HEK293 (cell line): ENCODE measurements around the gene CANT1.
A peak's percentile ranks its signal among the peaks of the same experiment; 100 is the strongest.

ENCODE experiments used
- CTCF ChIA-PET: fragments of 350-600 bp; formaldehyde crosslinking; extraction: SDS; loops from one replicate; lab custom pipeline; 2021; ENCODE audit warnings: antibody characterized with exemption; lab: Yijun Ruan, JAX
- POLR2A ChIA-PET: fragments of 300-600 bp; formaldehyde crosslinking; extraction: SDS; loops from one replicate; lab custom pipeline; 2020; ENCODE audit warnings: antibody characterized with exemption, inconsistent platforms; lab: Yijun Ruan, JAX
- H3K27ac ChIP-seq: fragments of 200-500 bp; sonication (Bioruptor generic); 2 replicates; pipeline ENCODE4 v1.5.1; 2014; ENCODE audit warnings: low read depth, low read length, control low read depth, inconsistent platforms; ENCODE audit errors: extremely low read depth
- H3K36me3 ChIP-seq, 2 experiments: fragments of 200-500 bp in 1 of 2; sonication (Bioruptor generic) in 1 of 2; 1 replicate in 1 of 2; 2 replicates in 1 of 2; pipeline ENCODE4 v1.5.1; 2014 to 2017; ENCODE audit warnings: inconsistent platforms in 2 of 2, low read length in 2 of 2; ENCODE audit not compliant: control insufficient read depth in 2 of 2, insufficient read depth in 1 of 2
- H3K4me1 ChIP-seq: fragments of 200-500 bp; sonication (Bioruptor generic); 2 replicates; pipeline ENCODE4 v1.5.1; 2014; ENCODE audit warnings: mild to moderate bottlenecking, low read length, inconsistent platforms; ENCODE audit not compliant: control insufficient read depth, insufficient read depth
- H3K4me3 ChIP-seq: 2 replicates; pipeline ENCODE4 v1.5.1; 2011; ENCODE audit warnings: low read depth, mild to moderate bottlenecking, control low read depth, low read length, moderate library complexity
- H3K9me3 ChIP-seq: fragments of 200-500 bp; sonication (Bioruptor generic); 2 replicates; pipeline ENCODE4 v1.5.1; 2014; ENCODE audit warnings: low read depth, low read length, inconsistent platforms; ENCODE audit not compliant: control insufficient read depth, insufficient read depth
- GLIS1 ChIP-seq: fragments of 450-650 bp; formaldehyde crosslinking; IDR thresholded peaks from 2 replicates; pipeline ENCODE4 v1.5.1; 2016; ENCODE audit warnings: missing biosample characterization, missing genetic modification characterization
- OVOL3 ChIP-seq: fragments of 450-650 bp; formaldehyde crosslinking; IDR thresholded peaks from 2 replicates; pipeline ENCODE4 v1.5.1; 2016; ENCODE audit warnings: missing biosample characterization, missing genetic modification characterization
- SETDB1 ChIP-seq: IDR thresholded peaks from one replicate; pipeline ENCODE4 v1.6.1; 2017; ENCODE audit warnings: mild to moderate bottlenecking, low read length, moderate library complexity, mixed read lengths; ENCODE audit not compliant: insufficient read length
- SP3 ChIP-seq: fragments of 450-650 bp; formaldehyde crosslinking; IDR thresholded peaks from 2 replicates; pipeline ENCODE4 v1.5.1; 2016; ENCODE audit warnings: missing biosample characterization, missing genetic modification characterization
- ZBTB1 ChIP-seq: fragments of 450-650 bp; formaldehyde crosslinking; IDR thresholded peaks from 2 replicates; pipeline ENCODE4 v1.5.1; 2016; ENCODE audit warnings: missing biosample characterization, missing genetic modification characterization
- ZBTB20 ChIP-seq: fragments of 450-650 bp; formaldehyde crosslinking; IDR thresholded peaks from 2 replicates; pipeline ENCODE4 v1.5.1; 2016; ENCODE audit warnings: missing biosample characterization, missing genetic modification characterization
- ZBTB8A ChIP-seq: fragments of 450-650 bp; formaldehyde crosslinking; IDR thresholded peaks from 2 replicates; pipeline ENCODE4 v1.5.1; 2016; ENCODE audit warnings: missing biosample characterization, missing genetic modification characterization
- ZFHX2 ChIP-seq: fragments of 450-650 bp; formaldehyde crosslinking; conservative IDR thresholded peaks from 2 replicates; pipeline ENCODE4 v1.5.1; 2016; ENCODE audit warnings: missing biosample characterization, missing genetic modification characterization
- ZFP69B ChIP-seq: fragments of 450-650 bp; formaldehyde crosslinking; IDR thresholded peaks from 2 replicates; pipeline ENCODE4 v1.5.1; 2016; ENCODE audit warnings: missing biosample characterization, missing genetic modification characterization
- ZNF16 ChIP-seq: fragments of 450-650 bp; formaldehyde crosslinking; IDR thresholded peaks from 2 replicates; pipeline ENCODE4 v1.5.1; 2016; ENCODE audit warnings: low read depth, missing biosample characterization, missing genetic modification characterization
- ZNF223 ChIP-seq: fragments of 450-650 bp; formaldehyde crosslinking; IDR thresholded peaks from 2 replicates; pipeline ENCODE4 v1.5.1; 2016; ENCODE audit warnings: missing biosample characterization, missing genetic modification characterization
- ZNF473 ChIP-seq: fragments of 450-650 bp; formaldehyde crosslinking; IDR thresholded peaks from 2 replicates; pipeline ENCODE4 v1.5.1; 2017; ENCODE audit warnings: missing biosample characterization, missing genetic modification characterization
- ZNF521 ChIP-seq: fragments of 450-650 bp; formaldehyde crosslinking; IDR thresholded peaks from 2 replicates; pipeline ENCODE4 v1.5.1; 2017; ENCODE audit warnings: missing biosample characterization, mild to moderate bottlenecking, missing genetic modification characterization
- ZNF529 ChIP-seq: fragments of 450-650 bp; formaldehyde crosslinking; IDR thresholded peaks from 2 replicates; pipeline ENCODE4 v1.5.1; 2017; ENCODE audit warnings: missing genetic modification characterization, missing biosample characterization; ENCODE audit not compliant: insufficient replicate concordance
- ZSCAN4 ChIP-seq: fragments of 450-650 bp; formaldehyde crosslinking; IDR thresholded peaks from 2 replicates; pipeline ENCODE4 v1.5.1; 2017; ENCODE audit warnings: missing biosample characterization, missing genetic modification characterization
- TF ChIP-seq, protein P1 (sequence below): fragments of 450-650 bp; formaldehyde crosslinking; IDR thresholded peaks from 2 replicates; pipeline ENCODE4 v1.5.1; 2016; ENCODE audit warnings: missing biosample characterization, missing genetic modification characterization
- TF ChIP-seq, protein P2 (sequence below): fragments of 450-650 bp; formaldehyde crosslinking; IDR thresholded peaks from 2 replicates; pipeline ENCODE4 v1.5.1; 2016; ENCODE audit warnings: missing biosample characterization, missing genetic modification characterization
- TF ChIP-seq, protein P3 (sequence below): fragments of 450-650 bp; formaldehyde crosslinking; IDR thresholded peaks from 2 replicates; pipeline ENCODE4 v1.5.1; 2016; ENCODE audit warnings: missing biosample characterization, missing genetic modification characterization

The CANT1 gene

GRCh38 chr17:79028496-79029326 is 19.1 kb upstream of the CANT1 start:
- Histone ChIP-seq H3K9me3 (no peaks in the 10 kb centered on the region), H3K36me3 (no peaks in the 10 kb centered on the region), H3K4me3 (no peak overlapping the region), H3K4me1 (peaks cover 26% of the 10 kb centered on the region), H3K27ac (no peak overlapping the region)
- TF ChIP-seq, protein P1, sequence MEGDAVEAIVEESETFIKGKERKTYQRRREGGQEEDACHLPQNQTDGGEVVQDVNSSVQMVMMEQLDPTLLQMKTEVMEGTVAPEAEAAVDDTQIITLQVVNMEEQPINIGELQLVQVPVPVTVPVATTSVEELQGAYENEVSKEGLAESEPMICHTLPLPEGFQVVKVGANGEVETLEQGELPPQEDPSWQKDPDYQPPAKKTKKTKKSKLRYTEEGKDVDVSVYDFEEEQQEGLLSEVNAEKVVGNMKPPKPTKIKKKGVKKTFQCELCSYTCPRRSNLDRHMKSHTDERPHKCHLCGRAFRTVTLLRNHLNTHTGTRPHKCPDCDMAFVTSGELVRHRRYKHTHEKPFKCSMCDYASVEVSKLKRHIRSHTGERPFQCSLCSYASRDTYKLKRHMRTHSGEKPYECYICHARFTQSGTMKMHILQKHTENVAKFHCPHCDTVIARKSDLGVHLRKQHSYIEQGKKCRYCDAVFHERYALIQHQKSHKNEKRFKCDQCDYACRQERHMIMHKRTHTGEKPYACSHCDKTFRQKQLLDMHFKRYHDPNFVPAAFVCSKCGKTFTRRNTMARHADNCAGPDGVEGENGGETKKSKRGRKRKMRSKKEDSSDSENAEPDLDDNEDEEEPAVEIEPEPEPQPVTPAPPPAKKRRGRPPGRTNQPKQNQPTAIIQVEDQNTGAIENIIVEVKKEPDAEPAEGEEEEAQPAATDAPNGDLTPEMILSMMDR (tag by site-specific recombination) = peak; percentile 48
- TF ChIP-seq ZNF16 (tag by site-specific recombination) = no peak
- 0 out of 2 replicates have a peak, but pooled peaks have one; percentile 47 for TF ChIP-seq ZSCAN4
- no peak for TF ChIP-seq ZNF529 (tag by site-specific recombination)
- TF ChIP-seq, protein P2, sequence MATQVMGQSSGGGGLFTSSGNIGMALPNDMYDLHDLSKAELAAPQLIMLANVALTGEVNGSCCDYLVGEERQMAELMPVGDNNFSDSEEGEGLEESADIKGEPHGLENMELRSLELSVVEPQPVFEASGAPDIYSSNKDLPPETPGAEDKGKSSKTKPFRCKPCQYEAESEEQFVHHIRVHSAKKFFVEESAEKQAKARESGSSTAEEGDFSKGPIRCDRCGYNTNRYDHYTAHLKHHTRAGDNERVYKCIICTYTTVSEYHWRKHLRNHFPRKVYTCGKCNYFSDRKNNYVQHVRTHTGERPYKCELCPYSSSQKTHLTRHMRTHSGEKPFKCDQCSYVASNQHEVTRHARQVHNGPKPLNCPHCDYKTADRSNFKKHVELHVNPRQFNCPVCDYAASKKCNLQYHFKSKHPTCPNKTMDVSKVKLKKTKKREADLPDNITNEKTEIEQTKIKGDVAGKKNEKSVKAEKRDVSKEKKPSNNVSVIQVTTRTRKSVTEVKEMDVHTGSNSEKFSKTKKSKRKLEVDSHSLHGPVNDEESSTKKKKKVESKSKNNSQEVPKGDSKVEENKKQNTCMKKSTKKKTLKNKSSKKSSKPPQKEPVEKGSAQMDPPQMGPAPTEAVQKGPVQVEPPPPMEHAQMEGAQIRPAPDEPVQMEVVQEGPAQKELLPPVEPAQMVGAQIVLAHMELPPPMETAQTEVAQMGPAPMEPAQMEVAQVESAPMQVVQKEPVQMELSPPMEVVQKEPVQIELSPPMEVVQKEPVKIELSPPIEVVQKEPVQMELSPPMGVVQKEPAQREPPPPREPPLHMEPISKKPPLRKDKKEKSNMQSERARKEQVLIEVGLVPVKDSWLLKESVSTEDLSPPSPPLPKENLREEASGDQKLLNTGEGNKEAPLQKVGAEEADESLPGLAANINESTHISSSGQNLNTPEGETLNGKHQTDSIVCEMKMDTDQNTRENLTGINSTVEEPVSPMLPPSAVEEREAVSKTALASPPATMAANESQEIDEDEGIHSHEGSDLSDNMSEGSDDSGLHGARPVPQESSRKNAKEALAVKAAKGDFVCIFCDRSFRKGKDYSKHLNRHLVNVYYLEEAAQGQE (tag by site-specific recombination) = no peak
- TF ChIP-seq ZBTB1 (tag by site-specific recombination) = no peak
- TF ChIP-seq SP3 = no peak
- no peak for TF ChIP-seq ZNF521 (tag by site-specific recombination)
- TF ChIP-seq SETDB1 = no peak
- TF ChIP-seq ZNF223 (tag by site-specific recombination) = no peak
- no peak for TF ChIP-seq ZFP69B
- peak; percentile 72 for TF ChIP-seq ZBTB8A (tag by site-specific recombination)
- ChIA-PET POLR2A (no interaction called here), CTCF (interaction anchor here (0.6 to 5.5 kb wide), 16 partner anchors 7 to 773 kb away, joined by 3 to 67 read pairs (median 4); no protein-coding TSS in a partner anchor)

GRCh38 chr17:79027925-79028491 is 18.4 kb upstream of the CANT1 start:
- no peak overlapping the region for H3K27ac ChIP-seq
- no peaks in the 10 kb centered on the region for H3K9me3 ChIP-seq
- TF ChIP-seq ZBTB20 (tag by site-specific recombination) = peak; percentile 65; the same call in 1 of the 2 replicates
- no peak for TF ChIP-seq OVOL3 (tag by site-specific recombination)
- TF ChIP-seq ZFHX2 = peak; percentile 44; the same call in 1 of the 2 replicates
- TF ChIP-seq, protein P3, sequence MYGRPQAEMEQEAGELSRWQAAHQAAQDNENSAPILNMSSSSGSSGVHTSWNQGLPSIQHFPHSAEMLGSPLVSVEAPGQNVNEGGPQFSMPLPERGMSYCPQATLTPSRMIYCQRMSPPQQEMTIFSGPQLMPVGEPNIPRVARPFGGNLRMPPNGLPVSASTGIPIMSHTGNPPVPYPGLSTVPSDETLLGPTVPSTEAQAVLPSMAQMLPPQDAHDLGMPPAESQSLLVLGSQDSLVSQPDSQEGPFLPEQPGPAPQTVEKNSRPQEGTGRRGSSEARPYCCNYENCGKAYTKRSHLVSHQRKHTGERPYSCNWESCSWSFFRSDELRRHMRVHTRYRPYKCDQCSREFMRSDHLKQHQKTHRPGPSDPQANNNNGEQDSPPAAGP (tag by site-specific recombination) = peak; percentile 33; the same call in 1 of the 2 replicates
- peak; percentile 57 for TF ChIP-seq GLIS1 (tag by site-specific recombination)
- TF ChIP-seq ZNF473 (tag by site-specific recombination) = no peak
- TF ChIP-seq, all 188 proteins: peak for 4
- Histone ChIP-seq H3K36me3 (no peaks in the 10 kb centered on the region), H3K4me3 (no peak overlapping the region), H3K4me1 (peaks cover 26% of the 10 kb centered on the region)
- ChIA-PET CTCF (interaction anchor here (0.7 to 5.5 kb wide), 13 partner anchors 8 to 718 kb away, joined by 3 to 67 read pairs (median 3); no protein-coding TSS in a partner anchor), POLR2A (interaction anchor here (1.9 to 2.7 kb wide), 2 partner anchors 14 to 18 kb away, joined by 8 to 19 read pairs; partner anchors contain the start of gene CANT1)
